ENCODE data around the gene HSPB6.

Gene HSPB6

GRCh38 chr19:35712567-35713505 lies 44.0 kb downstream of the HSPB6 start:
- ATAC-seq (replicated peaks) (peak; percentile 18), DNase-seq (peak; percentile 21 to 44 (median 27))
- Mint-ChIP-seq H3K4me3 (peak overlapping the region; percentile 78 to 89), H3K27ac (peak overlapping the region; percentile 93 to 94), H3K9me3 (no peaks in the 10 kb centered on the region), H3K4me1 (ENCODE audit: low read depth in 2 of 2) (peaks cover 48 to 53% of the 10 kb centered on the region in 2 donors), H3K27me3 (peaks cover 0 to 7% of the 10 kb centered on the region in 2 donors), H3K36me3 (ENCODE audit: insufficient read depth) (peaks cover 18% of the 10 kb centered on the region)

GRCh38 chr19:35710784-35711723 lies 45.8 kb downstream of the HSPB6 start:
- peaks cover 9% of the 10 kb centered on the region for H3K36me3 Mint-ChIP-seq (ENCODE audit: insufficient read depth)
- ATAC-seq (replicated peaks): peak; percentile 15
- DNase-seq: no peak
- peak overlapping the region; percentile 35 to 65 for H3K4me3 Mint-ChIP-seq
- peaks cover 0 to 7% of the 10 kb centered on the region in 2 donors for H3K27me3 Mint-ChIP-seq
- H3K4me1 Mint-ChIP-seq (ENCODE audit: low read depth in 2 of 2): peaks cover 39 to 45% of the 10 kb centered on the region in 2 donors
- peak overlapping the region; percentile 87 to 93 for H3K27ac Mint-ChIP-seq
- H3K9me3 Mint-ChIP-seq: no peaks in the 10 kb centered on the region

GRCh38 chr19:35708391-35708790 lies 48.4 kb downstream of the HSPB6 start:
- H3K4me3 Mint-ChIP-seq: no peak overlapping the region
- DNase-seq: no peak
- H3K27ac Mint-ChIP-seq: no peak overlapping the region
- H3K9me3 Mint-ChIP-seq: no peaks in the 10 kb centered on the region
- peaks cover 18 to 24% of the 10 kb centered on the region in 2 donors for H3K4me1 Mint-ChIP-seq (ENCODE audit: low read depth in 2 of 2)
- peaks cover 0 to under 1% of the 10 kb centered on the region in 2 donors for H3K27me3 Mint-ChIP-seq
- no peak for ATAC-seq (replicated peaks)
- no peaks in the 10 kb centered on the region for H3K36me3 Mint-ChIP-seq (ENCODE audit: insufficient read depth)
